HG02943 (cell line): ENCODE data around the gene AGPAT3.
A peak's percentile ranks its signal among the peaks of the same experiment; 100 is the strongest.

Source experiments
- ATAC-seq: cut with Tn5 transposase; IDR thresholded peaks from one replicate; pipeline ENCODE4 v1.9.1; 2021; ENCODE audit warnings: mild to moderate bottlenecking, low read depth, moderate library complexity; ENCODE audit not compliant: unreplicated experiment

The AGPAT3 gene

DNA sequence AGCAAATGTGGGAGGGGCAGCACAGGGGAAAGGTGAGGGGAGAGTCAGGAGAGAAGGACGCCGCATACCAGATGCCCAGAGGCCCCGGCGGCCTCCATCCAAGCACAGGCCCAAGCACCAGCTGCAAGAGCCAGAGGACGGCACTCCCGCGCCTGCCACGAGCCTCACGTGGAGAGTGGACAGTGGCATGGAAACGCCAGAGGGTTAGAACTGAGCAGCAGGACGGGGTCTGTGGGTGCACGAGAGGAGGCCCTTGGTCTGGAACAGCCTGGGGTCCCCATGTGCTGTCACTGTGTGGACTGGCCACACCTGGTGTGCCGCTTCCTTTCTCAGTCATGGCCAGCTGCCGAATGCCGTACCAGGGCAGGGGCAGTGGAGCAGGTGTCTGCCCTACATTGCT lies 68.7 kb downstream of the AGPAT3 start:
- ATAC-seq, result no peak

DNA sequence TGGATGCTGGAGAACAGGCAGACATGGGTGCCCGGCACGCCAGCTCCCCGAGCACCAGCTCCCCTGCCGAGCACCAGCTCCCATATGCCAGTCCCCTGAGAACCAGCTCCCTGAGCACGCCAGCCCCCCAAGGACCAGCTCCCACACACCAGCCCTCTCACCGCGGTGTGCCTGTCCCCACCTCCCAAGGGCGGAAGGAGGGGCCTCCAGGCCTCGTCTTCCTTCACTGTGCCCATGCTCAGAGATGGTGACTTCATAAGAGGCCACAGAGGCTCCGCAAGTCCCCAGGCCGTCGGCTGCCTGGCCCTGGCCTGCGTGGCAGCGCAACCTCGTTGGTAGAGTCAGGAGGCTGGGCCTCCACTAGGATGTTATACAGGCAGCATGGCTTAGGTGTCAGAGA lies 69.1 kb downstream of the AGPAT3 start:
- no peak for ATAC-seq

DNA sequence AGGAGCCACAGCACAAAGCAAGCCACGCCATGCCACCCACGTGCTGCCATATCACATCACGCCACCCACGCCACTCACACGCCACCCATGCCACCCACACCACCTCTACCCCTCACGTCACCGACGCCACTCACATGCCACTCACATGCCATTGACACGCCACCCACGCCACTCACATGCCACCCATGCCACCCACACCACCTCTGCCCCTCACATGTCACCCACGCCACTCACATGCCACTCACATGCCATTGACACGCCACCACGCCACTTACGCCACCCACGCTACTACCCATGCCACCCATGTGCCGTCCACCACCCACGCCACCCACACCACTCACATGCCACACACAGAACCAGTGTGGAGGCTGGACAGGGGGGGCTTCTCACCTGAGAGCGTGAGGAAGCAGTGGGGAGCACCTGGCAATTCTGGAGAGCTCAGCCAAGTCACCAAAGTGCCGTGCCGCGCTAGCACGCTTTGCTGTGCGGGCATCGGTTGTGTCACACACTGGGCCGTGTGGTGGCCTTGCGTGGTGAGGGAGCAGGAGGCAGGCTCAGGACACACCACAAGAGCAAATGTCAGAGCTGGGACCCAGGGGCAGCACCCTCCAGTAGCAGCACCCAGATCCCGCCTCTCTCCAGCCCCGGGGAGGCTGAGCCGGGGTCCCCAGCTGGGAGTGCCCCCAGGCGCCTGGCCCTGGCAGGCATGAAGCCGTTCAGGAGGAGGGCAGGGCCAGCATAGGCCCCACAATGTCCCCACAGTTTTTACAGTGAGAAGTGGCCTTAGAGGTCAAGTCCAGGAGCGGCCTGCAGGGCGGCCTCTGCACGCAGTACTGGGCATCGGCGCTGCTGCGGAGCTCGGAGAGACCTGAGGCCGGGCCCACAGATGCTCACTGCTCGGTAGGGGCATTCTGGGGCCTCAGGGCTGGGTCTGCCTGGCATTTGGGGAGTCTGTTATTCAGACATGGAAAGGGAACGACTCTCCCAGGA lies 70.0 kb downstream of the AGPAT3 start:
- ATAC-seq, result no peak

DNA sequence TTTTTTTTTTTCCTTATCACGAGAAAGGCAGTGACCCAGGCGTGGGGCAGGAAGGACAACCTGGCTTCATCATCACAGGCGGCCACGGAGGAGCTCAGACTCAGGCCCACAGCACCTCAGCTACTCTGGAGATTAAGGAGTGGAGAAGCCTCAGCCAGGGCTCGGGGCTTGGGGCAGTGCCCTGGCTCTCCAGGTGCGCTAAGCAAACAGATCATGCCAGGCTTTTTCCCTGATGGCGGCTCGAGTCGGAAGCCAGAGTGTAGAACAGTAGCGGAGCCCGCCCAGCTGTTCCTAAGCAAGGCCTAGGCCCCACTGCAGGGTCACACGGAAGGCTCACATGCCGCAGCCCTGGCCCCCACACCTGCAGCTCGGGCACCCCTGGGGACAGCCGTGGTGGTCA lies 70.7 kb downstream of the AGPAT3 start:
- no peak for ATAC-seq

DNA sequence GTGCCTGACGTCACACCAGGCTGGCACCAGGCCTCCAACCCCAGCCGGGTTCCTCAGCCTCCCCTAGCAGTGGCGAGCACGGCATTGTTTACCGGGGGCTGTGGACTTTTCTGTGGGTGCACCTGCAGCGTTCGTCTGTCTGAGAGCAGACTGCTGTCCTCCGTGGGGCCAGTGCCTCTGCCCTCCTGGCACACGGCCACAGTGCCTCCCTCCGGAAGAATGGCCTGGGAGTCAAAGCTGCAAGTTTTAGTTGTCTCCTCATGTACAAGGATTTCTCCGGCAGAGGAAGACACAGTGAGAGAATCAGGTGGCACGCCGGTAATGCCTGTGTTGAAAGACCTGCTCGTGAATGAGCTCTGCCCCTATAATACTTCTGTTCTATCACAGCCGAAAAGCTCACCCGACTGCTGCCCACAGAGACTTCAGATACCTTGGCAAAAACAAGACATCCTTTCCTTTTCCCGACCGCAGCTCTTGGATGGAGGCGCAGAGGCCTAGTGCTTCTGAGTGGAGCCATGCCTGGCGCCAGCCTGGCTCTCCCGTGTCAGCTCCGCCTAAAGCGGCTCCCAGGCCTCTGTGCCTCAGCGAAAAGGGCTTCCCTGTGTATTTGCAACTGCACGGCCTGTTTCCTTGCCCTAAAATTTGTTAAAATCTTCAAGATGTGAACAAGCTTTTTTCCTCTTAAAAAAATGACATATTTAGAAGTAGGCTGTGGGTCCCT lies 71.4 kb downstream of the AGPAT3 start:
- no peak for ATAC-seq

DNA sequence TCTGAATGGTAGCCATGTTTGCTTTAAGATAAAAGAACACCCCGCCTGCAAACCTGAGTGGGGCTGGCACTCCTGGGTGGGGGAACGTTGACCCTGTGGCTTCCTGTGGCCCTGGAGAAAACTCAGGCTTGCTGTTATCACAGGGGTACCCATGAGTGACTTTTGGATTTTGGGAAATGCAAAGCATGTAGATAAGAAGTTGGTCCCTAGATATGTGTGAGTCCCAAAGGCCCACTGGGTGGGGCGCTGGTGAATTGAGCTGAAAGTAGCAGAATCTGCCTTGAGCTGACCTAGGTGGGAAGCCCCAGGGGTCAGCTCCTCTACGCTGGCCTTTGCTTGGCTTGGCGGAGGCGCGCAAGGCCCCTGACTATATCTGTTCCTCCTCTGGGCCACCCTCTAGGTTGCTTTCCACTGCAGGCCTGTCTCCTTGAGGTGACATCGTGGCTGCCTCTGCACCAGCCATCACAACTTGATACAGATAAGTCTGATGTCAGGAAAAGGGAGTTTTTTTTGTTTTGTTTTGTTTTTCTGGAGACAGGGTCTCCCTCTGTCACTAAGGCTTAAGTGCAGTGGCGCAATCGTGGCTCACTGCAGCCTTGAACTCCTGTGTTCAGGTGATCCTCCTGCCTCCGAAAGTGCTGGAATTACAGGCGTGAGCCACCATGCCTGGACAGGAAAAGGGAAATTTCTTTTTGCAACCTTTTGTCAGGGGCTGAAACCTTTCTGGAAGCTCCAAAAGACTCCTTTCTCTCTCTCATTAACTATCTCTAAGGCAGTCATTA lies 72.2 kb downstream of the AGPAT3 start:
- no peak for ATAC-seq

DNA sequence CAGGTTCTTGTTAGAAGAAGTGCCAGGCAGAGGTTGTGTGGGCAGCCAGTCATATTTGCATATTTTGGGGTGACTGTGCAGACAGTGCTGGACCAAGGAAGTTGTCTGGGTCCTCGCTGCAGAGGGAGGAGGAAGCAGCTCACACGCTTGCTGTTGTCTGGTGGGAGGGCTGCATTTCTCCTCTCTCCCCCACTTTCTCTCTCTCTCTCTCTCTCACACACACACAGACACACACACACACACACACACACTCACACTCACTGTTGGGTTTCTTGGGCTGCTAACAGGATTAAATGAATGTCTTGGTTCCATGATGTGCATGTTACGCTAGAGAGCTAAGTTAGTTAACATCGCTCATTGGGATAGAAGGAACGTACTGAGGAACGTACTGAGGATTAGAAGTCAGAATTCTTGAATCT lies 72.9 kb downstream of the AGPAT3 start:
- no peak for ATAC-seq

DNA sequence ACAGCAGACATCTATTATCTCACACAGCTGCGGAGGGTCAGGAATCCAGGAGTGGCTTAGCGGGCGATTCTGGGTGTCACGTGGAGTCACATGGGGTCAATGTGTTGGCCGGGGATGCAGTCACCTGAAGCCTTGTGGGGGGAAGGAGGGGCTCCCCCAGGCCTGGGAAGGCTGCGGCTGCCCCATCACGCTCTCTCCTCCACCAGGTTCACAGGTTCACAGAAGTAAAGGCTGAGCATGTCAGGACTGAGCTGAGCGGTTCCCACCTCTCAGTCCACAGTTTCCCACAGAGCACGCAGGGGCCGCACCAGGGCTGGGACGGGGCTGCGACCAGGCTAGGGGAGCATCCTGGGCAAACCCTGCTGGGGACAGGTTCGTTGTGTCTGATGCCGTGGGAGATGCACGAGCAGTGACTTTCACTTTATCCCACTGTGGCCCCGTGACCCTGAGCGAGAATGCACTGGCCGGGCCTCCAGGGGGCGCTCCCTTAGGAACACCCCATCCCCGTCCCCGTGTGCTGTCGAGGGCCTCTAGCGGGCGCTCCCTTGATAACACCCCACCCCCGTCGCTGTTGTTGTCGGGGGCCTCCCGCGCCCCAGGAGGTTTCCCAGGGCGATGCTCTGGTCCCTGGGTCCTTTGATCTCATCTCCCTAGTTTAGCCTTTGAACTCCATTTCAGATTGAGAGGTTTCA lies 73.9 kb downstream of the AGPAT3 start:
- ATAC-seq, result peak; percentile 59

DNA sequence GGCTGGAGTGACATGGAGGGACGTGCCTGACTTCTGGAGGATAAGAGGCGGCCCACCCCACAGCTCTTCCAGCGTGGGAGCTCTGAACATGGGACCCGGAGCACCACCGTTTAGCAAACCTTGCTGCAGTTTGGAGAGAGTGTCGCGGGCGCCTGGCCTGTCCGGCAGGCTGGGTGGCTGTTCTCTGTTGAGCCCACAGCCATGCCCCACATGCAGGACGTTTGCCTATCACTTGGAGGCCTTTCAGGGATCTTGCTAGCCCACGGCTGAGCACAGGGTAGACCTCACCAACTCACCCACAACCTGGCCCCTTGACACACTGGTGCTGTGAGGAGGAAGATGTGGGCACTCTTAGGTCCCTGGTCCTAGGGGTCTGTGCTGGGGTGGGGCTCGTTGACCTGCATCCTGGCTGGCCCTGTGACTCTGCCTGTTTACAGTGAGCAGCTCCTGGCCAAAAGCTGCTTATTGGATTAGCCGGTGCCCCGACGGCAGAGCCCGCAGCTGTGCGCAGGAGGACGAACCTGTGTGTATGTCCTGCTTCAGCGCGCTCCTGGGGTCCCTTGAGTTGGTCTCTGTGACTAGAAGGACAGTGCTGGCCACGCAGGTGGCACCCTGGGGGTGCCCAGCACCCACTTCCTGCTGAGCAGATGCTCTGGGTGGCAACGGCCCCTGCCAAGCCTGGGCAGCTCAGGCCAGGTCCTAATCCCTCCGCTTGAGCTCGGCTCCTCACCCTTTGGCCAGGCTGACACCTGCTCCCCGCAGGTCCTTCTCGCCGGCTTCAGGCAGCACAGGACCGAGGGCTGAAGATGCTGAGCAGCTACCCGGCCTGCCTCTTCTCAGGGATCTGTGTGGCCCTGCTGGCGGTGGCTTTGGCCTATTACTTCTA lies 74.7 kb downstream of the AGPAT3 start:
- ATAC-seq, result no peak

DNA sequence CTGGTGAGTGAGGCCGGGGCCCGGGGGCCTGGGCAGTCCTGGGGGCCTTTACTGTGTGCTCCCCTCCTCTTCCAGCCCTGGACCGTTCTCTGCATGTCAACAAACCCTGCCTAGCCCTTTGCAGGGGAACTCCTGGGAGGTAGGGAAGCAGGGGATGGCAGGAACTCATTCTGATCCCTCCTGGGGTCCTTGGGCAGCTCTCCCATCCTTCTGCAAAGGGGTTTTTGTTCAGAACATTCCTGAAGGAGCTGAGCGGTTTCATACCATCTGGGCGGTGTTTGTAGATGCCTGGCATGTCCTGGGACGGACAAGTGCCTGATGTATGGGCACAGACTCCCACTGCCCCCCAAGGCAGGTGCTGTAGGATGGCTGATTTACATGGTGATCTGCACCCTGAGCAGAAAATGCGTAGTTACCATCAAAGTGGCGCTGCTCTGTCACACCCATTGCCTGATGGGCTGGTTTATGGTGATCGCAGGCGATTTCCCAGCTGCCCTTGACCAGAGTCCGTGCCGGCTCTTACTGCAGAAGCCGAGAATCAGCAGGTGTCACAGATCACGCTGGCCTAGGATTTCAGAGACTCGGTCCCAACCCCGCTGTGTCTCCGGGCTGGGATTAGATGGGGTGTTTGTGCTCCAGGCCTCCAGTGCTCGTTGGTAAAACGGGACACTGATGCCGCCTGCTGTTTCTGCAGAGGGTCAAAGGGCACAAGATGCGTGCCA lies 75.5 kb downstream of the AGPAT3 start:
- no peak for ATAC-seq

DNA sequence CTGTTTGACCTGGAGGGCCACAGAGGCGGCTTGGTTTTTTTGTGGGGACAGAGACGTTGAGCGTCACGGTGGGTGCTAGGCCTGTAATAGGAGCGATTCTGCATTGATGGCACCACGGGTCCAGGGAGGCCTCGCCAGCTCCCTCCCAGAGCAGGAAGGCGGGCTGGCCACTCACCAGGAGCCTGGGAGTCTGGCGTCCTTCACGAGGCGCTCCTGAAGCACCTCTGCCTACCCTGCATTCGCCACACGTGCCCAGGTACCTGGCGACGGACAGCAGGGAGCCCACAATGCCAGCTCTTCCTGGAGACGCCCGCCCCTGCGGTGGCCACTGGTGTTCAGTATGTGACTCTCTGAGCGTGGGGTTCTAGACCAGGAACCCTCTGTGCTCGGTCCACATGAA lies 77.2 kb downstream of the AGPAT3 start:
- no peak for ATAC-seq

DNA sequence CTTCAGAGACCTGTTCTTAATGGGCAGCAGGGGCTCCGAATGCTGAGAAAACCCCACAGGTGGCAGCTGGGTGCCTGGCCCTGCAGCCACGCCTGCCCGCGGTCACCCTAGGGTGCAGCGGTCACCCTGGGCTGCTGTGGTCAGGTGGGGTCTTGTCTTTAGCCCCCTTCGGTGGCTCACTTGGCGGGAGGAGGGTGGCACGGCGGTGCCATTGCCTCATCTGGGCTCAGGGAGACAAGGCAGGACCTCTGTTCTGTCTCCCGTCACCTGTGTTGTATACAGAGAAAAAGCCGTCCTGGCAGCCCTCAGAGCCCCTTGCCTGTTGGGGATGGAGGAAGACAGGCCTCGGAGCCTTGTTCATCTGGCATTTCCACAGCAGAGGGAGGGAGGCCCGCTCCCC lies 77.6 kb downstream of the AGPAT3 start:
- no peak for ATAC-seq

DNA sequence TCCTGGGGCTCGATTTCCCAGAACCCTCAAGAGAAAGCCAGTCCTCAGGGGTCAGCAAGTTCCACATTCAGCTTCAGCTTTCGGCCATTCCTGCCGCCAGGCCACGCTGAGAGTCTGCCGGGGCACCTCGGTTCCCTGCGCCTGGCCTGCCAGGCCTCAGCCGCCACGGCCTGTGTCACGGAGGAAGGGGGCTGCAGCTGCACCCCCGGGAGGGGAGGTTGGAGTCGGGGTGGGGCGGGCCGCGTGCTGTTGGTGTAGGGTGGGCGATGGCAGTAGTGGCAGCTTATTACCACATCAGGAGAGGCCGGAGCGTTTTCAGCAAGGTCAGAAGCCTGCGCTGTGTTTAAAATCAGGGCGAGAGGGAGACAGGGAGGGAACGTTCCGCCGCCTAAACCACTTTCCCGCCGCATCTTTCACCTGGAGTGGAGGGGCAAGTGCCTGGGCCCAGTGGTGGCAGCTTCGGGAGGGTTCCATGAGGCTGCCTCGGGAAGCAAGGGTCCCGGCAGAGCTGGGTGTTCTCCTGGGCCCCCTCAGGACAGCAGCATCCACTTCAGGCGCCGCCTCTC lies 78.6 kb downstream of the AGPAT3 start:
- no peak for ATAC-seq

DNA sequence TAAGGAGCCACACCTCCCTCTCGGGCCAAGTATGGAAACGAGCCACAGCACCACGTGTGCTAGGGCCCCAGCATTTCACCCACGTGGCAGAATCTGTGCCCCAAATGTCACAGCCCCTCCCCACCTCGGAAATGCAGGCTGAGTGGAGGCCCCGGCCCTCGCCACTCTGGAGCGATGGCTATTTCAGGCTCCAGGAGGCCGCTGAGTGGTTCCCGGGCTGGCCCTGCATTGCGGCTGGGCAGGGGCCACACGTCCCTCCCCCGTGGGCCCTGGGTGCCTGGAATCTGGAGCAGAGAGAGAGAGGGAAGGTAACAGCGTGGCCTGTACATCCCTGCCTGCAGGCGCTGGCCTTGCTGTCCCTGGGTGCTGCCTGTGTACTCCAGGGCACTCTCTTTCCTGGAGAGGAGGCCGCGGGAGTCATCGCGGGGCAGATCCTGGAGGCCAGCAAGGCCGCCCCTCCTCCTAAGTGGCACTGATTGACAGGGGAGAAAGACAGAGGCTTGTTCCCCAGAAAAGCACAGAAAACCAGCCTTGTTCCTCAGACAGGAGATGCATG lies 79.1 kb downstream of the AGPAT3 start:
- no peak for ATAC-seq

DNA sequence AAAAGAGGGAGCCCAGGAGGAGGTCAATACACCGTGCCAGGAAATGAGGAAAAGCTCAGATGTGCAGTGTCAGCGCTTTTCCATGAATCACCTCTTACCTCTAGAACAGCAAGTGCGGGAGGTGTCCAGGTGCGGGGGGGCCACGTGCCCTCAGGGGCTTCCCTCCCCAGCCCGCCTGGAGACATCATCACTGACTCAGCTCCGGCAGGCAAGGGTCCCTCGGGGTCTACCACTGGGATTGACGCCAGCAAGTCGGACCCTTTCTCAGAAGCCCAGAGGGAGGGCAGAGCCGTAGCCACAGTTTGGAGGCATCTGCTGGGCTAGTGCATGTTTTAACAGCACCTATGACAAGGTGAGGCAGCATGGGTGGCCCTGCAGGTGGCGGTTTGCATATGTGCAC lies 79.7 kb downstream of the AGPAT3 start:
- no peak for ATAC-seq

DNA sequence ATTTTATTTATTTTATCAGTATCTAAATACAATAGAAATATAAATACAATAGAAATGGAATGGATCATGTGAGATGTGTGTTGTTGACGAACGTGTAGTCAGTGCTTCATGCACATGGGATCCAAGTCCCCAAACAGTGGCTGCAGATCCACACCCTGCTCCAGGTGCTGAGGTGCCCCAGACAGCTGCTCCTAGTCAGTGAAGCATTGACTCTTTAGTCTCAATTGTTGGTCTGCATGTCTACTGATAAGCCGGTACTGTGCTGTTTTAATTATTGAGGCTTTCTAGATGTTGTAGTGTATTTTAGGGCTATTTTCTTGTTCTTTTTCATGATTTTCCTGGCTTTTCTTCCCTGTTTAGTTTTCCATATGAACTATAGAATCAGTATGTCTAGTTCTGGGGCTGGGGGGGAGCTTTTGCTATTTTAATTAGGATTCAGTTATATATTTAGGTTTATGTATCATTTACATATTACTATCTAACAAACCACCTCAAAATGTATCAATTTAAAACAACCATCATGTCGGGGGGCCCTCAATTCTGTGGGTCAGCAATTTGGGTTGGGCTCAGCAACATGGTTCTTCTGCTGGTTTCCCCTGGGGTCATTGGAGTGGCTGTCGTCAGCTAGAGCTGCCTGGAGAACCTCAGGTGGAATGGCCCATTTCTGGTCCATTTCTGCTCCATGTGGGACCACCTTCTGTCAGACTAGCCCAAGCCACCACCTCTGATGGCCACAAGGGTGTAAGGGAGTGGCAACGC lies 83.9 kb downstream of the AGPAT3 start:
- no peak for ATAC-seq

DNA sequence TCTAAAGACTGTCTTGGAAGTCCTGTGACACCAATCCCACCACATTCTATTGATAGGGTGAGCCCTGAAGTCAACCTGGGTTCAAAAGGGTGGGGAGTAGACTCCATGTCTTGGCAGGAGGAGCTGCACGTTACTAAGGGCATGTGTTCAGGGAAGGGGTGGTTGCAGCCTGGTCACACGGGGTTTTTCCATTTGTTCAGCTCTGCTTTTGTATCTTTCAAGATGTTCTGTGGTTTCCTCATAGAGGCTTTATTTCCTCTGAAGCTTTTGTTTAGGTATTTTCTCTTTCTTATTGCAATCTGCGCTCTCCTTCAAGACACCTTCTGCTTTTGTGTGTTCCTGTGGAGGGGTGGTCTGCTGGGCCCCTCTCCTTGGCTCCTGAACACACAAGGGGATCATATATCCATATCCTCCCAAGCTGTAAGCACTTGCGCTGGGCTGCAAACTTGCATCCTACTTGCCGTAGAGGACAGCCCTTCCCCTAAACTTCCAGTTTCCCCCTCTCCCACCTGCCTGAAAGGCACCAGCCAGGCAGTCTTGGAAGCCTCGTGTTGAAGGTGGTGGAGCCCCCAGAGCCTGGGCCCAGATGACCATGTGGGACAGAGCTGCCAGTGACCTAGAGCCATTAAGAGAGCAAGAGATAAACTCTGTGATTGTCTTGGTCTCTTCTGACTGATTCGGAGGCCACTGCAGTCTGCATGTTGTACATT lies 84.6 kb downstream of the AGPAT3 start:
- ATAC-seq, result no peak
